ENCODE measurements around the gene ASS1. TPM values are rescaled to one million over a fixed set of nuclear protein-coding genes. Genes with fewer than 3 reads are reported as not detected.

ASS1 gene
- total RNA-seq, 1 donor from 2014 or later: 71.3 TPM

GRCh38 chr9:130459151-130459550 lies 14.4 kb downstream of the ASS1 start:
- H3K9me3 ChIP-seq (replicated peaks): no peaks in the 10 kb centered on the region
- H3K36me3 ChIP-seq: peaks cover 8% of the 10 kb centered on the region
- no peak for DNase-seq
- H3K27me3 ChIP-seq (ENCODE audit: low read depth): no peaks in the 10 kb centered on the region
- peaks cover 21% of the 10 kb centered on the region for H3K4me1 ChIP-seq
- no peak for TF ChIP-seq CTCF (IDR thresholded peaks at IDR 0.05; ENCODE audit: borderline replicate concordance)
- H3K27ac ChIP-seq (replicated peaks): no peak overlapping the region
- no peak overlapping the region for H3K4me3 ChIP-seq
- intact Hi-C loops (cut with micrococcal nuclease): no loop called here

- DNase-seq: no peak
- H3K9me3 ChIP-seq (replicated peaks): no peaks in the 10 kb centered on the region
- H3K27ac ChIP-seq (replicated peaks): no peak overlapping the region
- H3K27me3 ChIP-seq (ENCODE audit: low read depth): no peaks in the 10 kb centered on the region
- H3K4me1 ChIP-seq: peaks cover 19% of the 10 kb centered on the region
- no peak overlapping the region for H3K4me3 ChIP-seq
- intact Hi-C loops (cut with micrococcal nuclease): loop anchor here (2.0 kb wide), 1 partner anchor 223 kb away; no protein-coding TSS in a partner anchor
- H3K36me3 ChIP-seq: peaks cover 12% of the 10 kb centered on the region
- no peak for TF ChIP-seq CTCF (IDR thresholded peaks at IDR 0.05; ENCODE audit: borderline replicate concordance)
Measured at GRCh38 chr9:130459941-130460669, 15.3 kb downstream of the ASS1 start.

GRCh38 chr9:130461218-130461630 lies 16.5 kb downstream of the ASS1 start:
- peak; percentile 62 for DNase-seq
- intact Hi-C loops (cut with micrococcal nuclease): loop anchor here (2.0 kb wide), 1 partner anchor 222 kb away; no protein-coding TSS in a partner anchor
- Histone ChIP-seq H3K9me3 (replicated peaks) (no peaks in the 10 kb centered on the region), H3K4me3 (no peak overlapping the region), H3K36me3 (peaks cover 18% of the 10 kb centered on the region), H3K27ac (replicated peaks) (no peak overlapping the region), H3K4me1 (peaks cover 19% of the 10 kb centered on the region), H3K27me3 (ENCODE audit: low read depth) (no peaks in the 10 kb centered on the region)
- TF ChIP-seq CTCF (IDR thresholded peaks at IDR 0.05; ENCODE audit: borderline replicate concordance): peak; percentile 94

- peaks cover 23% of the 10 kb centered on the region for H3K36me3 ChIP-seq
- no peaks in the 10 kb centered on the region for H3K9me3 ChIP-seq (replicated peaks)
- H3K4me3 ChIP-seq: no peak overlapping the region
- DNase-seq: no peak
- TF ChIP-seq CTCF (IDR thresholded peaks at IDR 0.05; ENCODE audit: borderline replicate concordance): no peak
- peaks cover 19% of the 10 kb centered on the region for H3K4me1 ChIP-seq
- intact Hi-C loops (cut with micrococcal nuclease): loop anchor here (2.0 kb wide), 1 partner anchor 221 kb away; no protein-coding TSS in a partner anchor
- H3K27ac ChIP-seq (replicated peaks): no peak overlapping the region
- no peaks in the 10 kb centered on the region for H3K27me3 ChIP-seq (ENCODE audit: low read depth)
Measured at GRCh38 chr9:130461731-130462130, 17.0 kb downstream of the ASS1 start.

- H3K9me3 ChIP-seq (replicated peaks): no peaks in the 10 kb centered on the region
- peaks cover 24% of the 10 kb centered on the region for H3K36me3 ChIP-seq
- H3K27me3 ChIP-seq (ENCODE audit: low read depth): no peaks in the 10 kb centered on the region
- peaks cover 19% of the 10 kb centered on the region for H3K4me1 ChIP-seq
- TF ChIP-seq CTCF (IDR thresholded peaks at IDR 0.05; ENCODE audit: borderline replicate concordance): no peak
- no peak for DNase-seq
- no peak overlapping the region for H3K4me3 ChIP-seq
- intact Hi-C loops (cut with micrococcal nuclease): no loop called here
- no peak overlapping the region for H3K27ac ChIP-seq (replicated peaks)
Measured at GRCh38 chr9:130462685-130463540, 18.2 kb downstream of the ASS1 start.
